ENCODE measurements around the gene IP6K2. TPM values are rescaled to one million over a fixed set of nuclear protein-coding genes. Genes with fewer than 3 reads are reported as not detected.

Gene IP6K2
- total and polyA plus RNA-seq, 2 of the 8 experiments (the other 6 are each of a cell fraction or from before 2014, with no cell fraction given) = 95.8 to 144 TPM

DNA sequence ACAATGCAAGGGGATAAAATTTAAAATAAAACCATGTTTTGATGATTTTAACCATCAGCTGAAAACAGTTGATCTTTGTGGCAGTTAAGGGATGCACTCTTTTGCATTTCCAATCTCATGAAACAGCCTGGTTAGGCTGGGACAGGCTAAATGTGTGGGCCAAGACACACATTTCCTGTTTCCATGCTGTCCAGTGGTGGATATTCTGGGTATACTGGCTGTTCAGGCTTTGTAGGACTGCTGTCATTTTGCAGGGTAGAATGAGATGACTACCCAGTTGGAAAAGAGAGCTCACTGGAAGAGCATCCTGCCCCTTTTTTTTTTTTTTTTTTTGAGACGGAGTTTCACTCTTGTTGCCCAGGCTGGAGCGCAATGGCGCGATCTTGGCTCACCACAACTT is 42.0 kb upstream of the IP6K2 start:
- Histone ChIP-seq H2BK15ac (ENCODE audit: low read length) (no peak overlapping the region), H3K36me3 (ENCODE audit: control insufficient read depth in 2 of 4, insufficient read depth in 4 of 4, low read length in 3 of 4) (no peaks in the 10 kb centered on the region), H2BK12ac (ENCODE audit: low read depth, low read length) (no peak overlapping the region), H3K56ac (replicated peaks; ENCODE audit: insufficient read length, low read depth, low read length) (no peak overlapping the region), H3K27me3 (replicated peaks in 1 of 4; ENCODE audit: control insufficient read depth in 3 of 4, extremely low read depth in 1 of 4, insufficient read depth in 3 of 4, low read length in 3 of 4) (no peaks in the 10 kb centered on the region), H3K4me2 (ENCODE audit: insufficient read depth in 1 of 2, low read depth in 2 of 2, low read length in 2 of 2) (no peak overlapping the region), H3K23me2 (ENCODE audit: low read depth, low read length) (no peaks in the 10 kb centered on the region), H3K18ac (ENCODE audit: extremely low read depth, low read length) (no peak overlapping the region), H4K5ac (ENCODE audit: insufficient read length, low read depth, low read length) (no peak overlapping the region), H2BK5ac (ENCODE audit: low read depth, low read length) (no peak overlapping the region), H4K20me1 (replicated peaks in 1 of 2; ENCODE audit: control insufficient read depth in 1 of 2, insufficient read depth in 2 of 2, low read length in 2 of 2) (no peaks in the 10 kb centered on the region), H4K91ac (replicated peaks; ENCODE audit: insufficient read length, low read length) (no peak overlapping the region), H3K79me1 (ENCODE audit: low read depth, low read length) (no peaks in the 10 kb centered on the region), H3K27ac (ENCODE audit: low read depth, low read length) (no peak overlapping the region), H3K4ac (replicated peaks; ENCODE audit: insufficient read length, low read depth, low read length) (no peak overlapping the region), H3K9ac (replicated peaks in 1 of 4; ENCODE audit: extremely low read depth in 1 of 4, low read depth in 3 of 4, low read length in 3 of 4) (no peak overlapping the region), H2BK20ac (ENCODE audit: low read length) (no peak overlapping the region), H2AK5ac (ENCODE audit: low read depth, low read length) (no peak overlapping the region), H3K9me3 (ENCODE audit: insufficient read depth in 2 of 2, low read depth in 1 of 2, low read length in 1 of 2) (no peaks in the 10 kb centered on the region), H3K4me3 (ENCODE audit: extremely low read depth in 1 of 4, insufficient read depth in 2 of 4, low read depth in 3 of 4, low read length in 4 of 4) (no peak overlapping the region), H3K14ac (ENCODE audit: insufficient read length) (no peak overlapping the region), H3K23ac (ENCODE audit: insufficient read length) (no peak overlapping the region), H3K4me1 (replicated peaks in 1 of 4; ENCODE audit: control insufficient read depth in 3 of 4, insufficient read depth in 4 of 4, low read length in 3 of 4) (no peaks in the 10 kb centered on the region), H3K79me2 (ENCODE audit: control insufficient read depth in 1 of 2, insufficient read depth in 2 of 2, low read length in 2 of 2) (no peaks in the 10 kb centered on the region), H2AFZ (ENCODE audit: low read length) (no peak overlapping the region), H4K8ac (ENCODE audit: extremely low read depth, insufficient read depth, low read length) (no peak overlapping the region), H2BK120ac (replicated peaks; ENCODE audit: low read depth, low read length) (no peak overlapping the region)
- POLR2A ChIA-PET (ENCODE audit: partially characterized antibody) = no interaction called here
- CTCF ChIA-PET (ENCODE audit: partially characterized antibody) = interaction anchor here (1.1 to 3.3 kb wide), 3 partner anchors 19 to 74 kb away, joined by 3 to 15 read pairs (median 3); no protein-coding TSS in a partner anchor
- 100% methylated on average over 3 of the region's 4 CpGs; no CpG with 5 or more reads in 1 of the 2 experiments for WGBS, 2 experiments (ENCODE audit: extremely low coverage in 1 of 2, insufficient coverage in 1 of 2, insufficient read length in 1 of 2, insufficient replicate concordance in 2 of 2, low coverage in 1 of 2, low lambda C conversion rate in 2 of 2, missing lambda C conversion rate in 1 of 2)
- FAIRE-seq (no peak), DNase-seq (ENCODE audit: low read depth in 1 of 2, low spot score in 2 of 2) (no peak)
- TF ChIP-seq BRCA1 (IDR thresholded peaks at IDR 0.05; ENCODE audit: low read depth, low read length) = no peak
- TF ChIP-seq, protein P1, sequence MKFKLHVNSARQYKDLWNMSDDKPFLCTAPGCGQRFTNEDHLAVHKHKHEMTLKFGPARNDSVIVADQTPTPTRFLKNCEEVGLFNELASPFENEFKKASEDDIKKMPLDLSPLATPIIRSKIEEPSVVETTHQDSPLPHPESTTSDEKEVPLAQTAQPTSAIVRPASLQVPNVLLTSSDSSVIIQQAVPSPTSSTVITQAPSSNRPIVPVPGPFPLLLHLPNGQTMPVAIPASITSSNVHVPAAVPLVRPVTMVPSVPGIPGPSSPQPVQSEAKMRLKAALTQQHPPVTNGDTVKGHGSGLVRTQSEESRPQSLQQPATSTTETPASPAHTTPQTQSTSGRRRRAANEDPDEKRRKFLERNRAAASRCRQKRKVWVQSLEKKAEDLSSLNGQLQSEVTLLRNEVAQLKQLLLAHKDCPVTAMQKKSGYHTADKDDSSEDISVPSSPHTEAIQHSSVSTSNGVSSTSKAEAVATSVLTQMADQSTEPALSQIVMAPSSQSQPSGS (IDR thresholded peaks at IDR 0.05; ENCODE audit: low read length) = no peak
- no peak for TF ChIP-seq KDM1A (IDR thresholded peaks at IDR 0.05; ENCODE audit: borderline replicate concordance, low read length)
